Upper lobe of left lung (tissue), 6 donors: ENCODE measurements around the gene CCDC158. TPM values are rescaled to one million over a fixed set of nuclear protein-coding genes. Genes with fewer than 3 reads are reported as not detected.

Source experiments
- ATAC-seq, 2 donors: fragments of 200-7000 bp; cut with Tn5 transposase; one replicate each; pipeline ENCODE4 v1.9.1; 2022; ENCODE audit warnings: mild to moderate bottlenecking in 2 of 2, moderate library complexity in 2 of 2; ENCODE audit not compliant: low FRiP score in 2 of 2
- DNase-seq, 2 donors: peaks; one replicate each; pipeline ENCODE4 v3.0.0-alpha.2; 2019 to 2020
- H3K27ac ChIP-seq, 4 donors: fragments of 200-600 bp; sonication (generic); one replicate each; pipeline ENCODE4 v1.5.1; 2016 to 2019
- H3K27me3 ChIP-seq, 4 donors: fragments of 200-600 bp; sonication (generic); one replicate each; pipeline ENCODE4 v1.5.1; 2017 to 2019
- H3K36me3 ChIP-seq, 4 donors: fragments of 200-600 bp; sonication (generic); one replicate each; pipeline ENCODE4 v1.5.1; 2016 to 2019
- H3K4me1 ChIP-seq, 4 donors: fragments of 200-600 bp; sonication (generic); one replicate each; pipeline ENCODE4 v1.5.1; 2018 to 2019
- H3K4me3 ChIP-seq, 4 donors: fragments of 200-600 bp; sonication (generic); one replicate each; pipeline ENCODE4 v1.5.1; 2017 to 2019; ENCODE audit warnings: mild to moderate bottlenecking in 2 of 4, moderate library complexity in 1 of 4
- H3K9me3 ChIP-seq, 4 donors: fragments of 200-600 bp; sonication (generic); one replicate each; pipeline ENCODE4 v1.5.1; 2018 to 2019
- CTCF ChIP-seq, 6 experiments: fragments of 450-650 bp in 4 of 6; fragments of 200-600 bp in 2 of 6; sonication (generic) in 2 of 6; IDR thresholded peaks; one replicate each; pipeline ENCODE4 v1.5.1; 2016 to 2019; ENCODE audit warnings: antibody characterized with exemption in 6 of 6
- EP300 ChIP-seq, 4 donors: sonication (generic); formaldehyde crosslinking; IDR thresholded peaks; one replicate each; pipeline ENCODE4 v1.5.1; 2017; ENCODE audit warnings: antibody characterized with exemption in 4 of 4, control low read depth in 2 of 4
- POLR2A ChIP-seq, 4 donors: fragments of 450-650 bp; IDR thresholded peaks; one replicate each; pipeline ENCODE4 v1.5.1; 2016 to 2017; ENCODE audit warnings: antibody characterized with exemption in 4 of 4, mild to moderate bottlenecking in 2 of 4
- POLR2AphosphoS5 ChIP-seq, 2 donors: sonication (generic); formaldehyde crosslinking; IDR thresholded peaks; one replicate each; pipeline ENCODE4 v1.5.1; 2017; ENCODE audit warnings: antibody characterized with exemption in 2 of 2
- WGBS, 2 donors: methylation state at CpG; one replicate each; pipeline ENCODE4 v1.1.5; 2017 to 2018; 5-methylcytosine and 5-hydroxymethylcytosine counted together
- total RNA-seq, 6 donors: library from RNA; depleted of rRNA in 4 of 6; stranded (reverse); fragments of >200 nt in 4 of 6; gene quantifications; one replicate each; pipeline versions ENCODE4 v1.1.0 to v1.2.1, GENCODE V29; 2016 to 2021
- donor health status: DM: no; HTN: no; CAD: no; lungs with moderate emphysema.
- donor health status: DM: no; HTN: yes; CAD: no; lungs with severe emphysema.

The CCDC158 gene
- total RNA-seq, 6 donors from 2014 or later, result 0.11 to 1.0 (median 0.37) TPM; not detected in 1

GRCh38 chr4:76377481-76377901 is 43.5 kb downstream of the CCDC158 start:
- no peak overlapping the region for H3K4me3 ChIP-seq
- ATAC-seq, result no peak
- no peak overlapping the region for H3K27ac ChIP-seq
- TF ChIP-seq POLR2A (IDR thresholded peaks at IDR 0.05), result no peak
- TF ChIP-seq POLR2AphosphoS5 (IDR thresholded peaks at IDR 0.05), result no peak
- no peak for TF ChIP-seq EP300 (IDR thresholded peaks at IDR 0.05)
- TF ChIP-seq CTCF (IDR thresholded peaks at IDR 0.05), result no peak
- H3K36me3 ChIP-seq, result no peaks in the 10 kb centered on the region
- H3K4me1 ChIP-seq, result peaks cover 0 to 12% (median 7%) of the 10 kb centered on the region in 4 donors
- H3K27me3 ChIP-seq, result no peaks in the 10 kb centered on the region
- no peak for DNase-seq
- WGBS, 2 donors, result 47 to 63% methylated on average over 4 of the region's 4 CpGs
- no peaks in the 10 kb centered on the region for H3K9me3 ChIP-seq

GRCh38 chr4:76376534-76376933 is 44.4 kb downstream of the CCDC158 start:
- 87 to 94% methylated on average over 1 of the region's 1 CpG for WGBS, 2 donors
- H3K9me3 ChIP-seq, result no peaks in the 10 kb centered on the region
- no peak for DNase-seq
- H3K27ac ChIP-seq, result no peak overlapping the region
- peaks cover 0 to 12% (median 7%) of the 10 kb centered on the region in 4 donors for H3K4me1 ChIP-seq
- no peak for TF ChIP-seq POLR2A (IDR thresholded peaks at IDR 0.05)
- no peak for TF ChIP-seq EP300 (IDR thresholded peaks at IDR 0.05)
- TF ChIP-seq CTCF (IDR thresholded peaks at IDR 0.05), result no peak
- no peak for TF ChIP-seq POLR2AphosphoS5 (IDR thresholded peaks at IDR 0.05)
- no peak overlapping the region for H3K4me3 ChIP-seq
- H3K27me3 ChIP-seq, result no peaks in the 10 kb centered on the region
- no peaks in the 10 kb centered on the region for H3K36me3 ChIP-seq
- no peak for ATAC-seq

- ATAC-seq (no peak), DNase-seq (no peak)
- Histone ChIP-seq H3K36me3 (no peaks in the 10 kb centered on the region), H3K27me3 (no peaks in the 10 kb centered on the region), H3K4me1 (peaks cover 0 to 12% (median 7%) of the 10 kb centered on the region in 4 donors), H3K4me3 (no peak overlapping the region), H3K27ac (no peak overlapping the region), H3K9me3 (no peaks in the 10 kb centered on the region)
- TF ChIP-seq POLR2A (IDR thresholded peaks at IDR 0.05) (no peak), EP300 (IDR thresholded peaks at IDR 0.05) (no peak), POLR2AphosphoS5 (IDR thresholded peaks at IDR 0.05) (no peak), CTCF (IDR thresholded peaks at IDR 0.05) (no peak)
- WGBS, 2 donors, result 80 to 85% methylated on average over 1 of the region's 1 CpG
Measured at GRCh38 chr4:76375703-76376102, 45.2 kb downstream of the CCDC158 start.

GRCh38 chr4:76374798-76375197 is 46.1 kb downstream of the CCDC158 start:
- 0 to 4% methylated on average over 1 of the region's 1 CpG for WGBS, 2 donors
- no peak for TF ChIP-seq POLR2A (IDR thresholded peaks at IDR 0.05)
- no peak for TF ChIP-seq POLR2AphosphoS5 (IDR thresholded peaks at IDR 0.05)
- TF ChIP-seq EP300 (IDR thresholded peaks at IDR 0.05), result no peak
- no peak for TF ChIP-seq CTCF (IDR thresholded peaks at IDR 0.05)
- no peak for DNase-seq
- no peaks in the 10 kb centered on the region for H3K27me3 ChIP-seq
- H3K4me3 ChIP-seq, result no peak overlapping the region
- no peaks in the 10 kb centered on the region for H3K36me3 ChIP-seq
- no peak for ATAC-seq
- no peak overlapping the region for H3K27ac ChIP-seq
- no peaks in the 10 kb centered on the region for H3K9me3 ChIP-seq
- peaks cover 0 to 12% (median 7%) of the 10 kb centered on the region in 4 donors for H3K4me1 ChIP-seq

- ATAC-seq, result no peak
Measured at GRCh38 chr4:76373919-76374552, 46.9 kb downstream of the CCDC158 start.

More at GRCh38 chr4:76373919-76374552, 46.9 kb downstream of the CCDC158 start:
- Histone ChIP-seq H3K4me1 (peaks cover 0 to 12% (median 7%) of the 10 kb centered on the region in 4 donors), H3K27ac (no peak overlapping the region), H3K36me3 (no peaks in the 10 kb centered on the region), H3K9me3 (no peaks in the 10 kb centered on the region), H3K4me3 (no peak overlapping the region), H3K27me3 (no peaks in the 10 kb centered on the region)
- peak in 1 of 2 donors; percentile 29 for DNase-seq
- 42 to 46% methylated on average over 6 of the region's 6 CpGs for WGBS, 2 donors
- TF ChIP-seq EP300 (IDR thresholded peaks at IDR 0.05), result no peak
- TF ChIP-seq POLR2A (IDR thresholded peaks at IDR 0.05), result no peak
- no peak for TF ChIP-seq POLR2AphosphoS5 (IDR thresholded peaks at IDR 0.05)
- no peak for TF ChIP-seq CTCF (IDR thresholded peaks at IDR 0.05)
